Peyer's patch (tissue), 4 donors: ENCODE data around the gene GTF2A1L. TPM values are rescaled to one million over a fixed set of nuclear protein-coding genes. Genes with fewer than 3 reads are reported as not detected.
"Not testable (repeated sequence)": the region's sequence is repeated elsewhere in the genome, so short reads cannot be mapped to it uniquely, and the experiment has no call there.

ENCODE experiments used
- DNase-seq, 3 donors: peaks; one replicate each; pipeline ENCODE4 v3.0.0-alpha.2; 2017 to 2019
- H3K27ac ChIP-seq, 4 donors: fragments of 200-600 bp; sonication (generic); one replicate each; pipeline ENCODE4 v1.5.1; 2016 to 2019
- H3K27me3 ChIP-seq, 2 donors: fragments of 200-600 bp; sonication (generic); one replicate each; pipeline ENCODE4 v1.5.1; 2019
- H3K36me3 ChIP-seq, 3 donors: fragments of 200-600 bp; sonication (generic); one replicate each; pipeline ENCODE4 v1.5.1; 2016 to 2019
- H3K4me1 ChIP-seq, 4 donors: fragments of 200-600 bp; sonication (generic); one replicate each; pipeline ENCODE4 v1.5.1; 2016 to 2019
- H3K4me3 ChIP-seq, 4 donors: fragments of 200-600 bp; sonication (generic); 1 replicate in 3 of 4; 2 replicates in 1 of 4; pipeline ENCODE4 v1.5.1; 2016 to 2019; ENCODE audit warnings: mild to moderate bottlenecking in 1 of 4
- H3K9me3 ChIP-seq, 4 donors: fragments of 200-600 bp; sonication (generic); one replicate each; pipeline ENCODE4 v1.5.1; 2016 to 2019; ENCODE audit warnings: mild to moderate bottlenecking in 1 of 4
- POLR2A ChIP-seq, 2 donors: fragments of 450-650 bp; IDR thresholded peaks; one replicate each; pipeline ENCODE4 v1.5.1; 2017; ENCODE audit warnings: antibody characterized with exemption in 2 of 2, mild to moderate bottlenecking in 2 of 2, moderate library complexity in 2 of 2
- total RNA-seq, 4 donors: library from RNA; depleted of rRNA; stranded (reverse); fragments of >200 nt; gene quantifications; one replicate each; pipeline ENCODE4 v1.1.0, GENCODE V29; 2016
- TF ChIP-seq, protein P1 (sequence below), 6 experiments: fragments of 450-650 bp in 4 of 6; fragments of 200-600 bp in 2 of 6; sonication (generic) in 1 of 6; IDR thresholded peaks; one replicate each; pipeline ENCODE4 v1.5.1; 2017 to 2019; ENCODE audit warnings: antibody characterized with exemption in 6 of 6, mild to moderate bottlenecking in 3 of 6, moderate library complexity in 1 of 6

Gene GTF2A1L
- total RNA-seq, 4 donors from 2014 or later, result 0.94 to 11.6 TPM; not detected in 2

DNA sequence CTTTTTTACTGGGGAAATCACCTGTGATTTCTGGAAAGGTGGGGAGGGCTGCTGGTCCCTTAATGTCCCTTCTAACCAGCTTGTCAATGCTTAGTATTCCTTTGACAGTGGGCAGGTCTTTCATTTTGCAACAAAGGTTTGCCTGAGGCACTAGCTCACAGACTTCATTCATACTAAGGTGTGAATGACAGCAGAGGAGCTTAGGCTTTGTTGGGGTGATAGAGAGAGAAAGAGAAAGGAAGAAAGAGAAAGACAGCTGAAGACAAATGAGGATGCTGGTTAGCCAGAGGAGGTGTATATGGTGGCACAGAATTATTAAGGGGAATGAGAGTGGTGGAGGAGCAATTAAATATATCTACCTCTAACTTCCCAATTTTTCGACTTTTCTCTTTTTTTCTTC, 28.9 kb upstream of the GTF2A1L start:
- no peaks in the 10 kb centered on the region for H3K4me1 ChIP-seq
- no peak overlapping the region for H3K27ac ChIP-seq
- no peaks in the 10 kb centered on the region for H3K9me3 ChIP-seq
- DNase-seq, result no peak
- no peak overlapping the region for H3K4me3 ChIP-seq
- no peaks in the 10 kb centered on the region for H3K36me3 ChIP-seq
- TF ChIP-seq, protein P1, sequence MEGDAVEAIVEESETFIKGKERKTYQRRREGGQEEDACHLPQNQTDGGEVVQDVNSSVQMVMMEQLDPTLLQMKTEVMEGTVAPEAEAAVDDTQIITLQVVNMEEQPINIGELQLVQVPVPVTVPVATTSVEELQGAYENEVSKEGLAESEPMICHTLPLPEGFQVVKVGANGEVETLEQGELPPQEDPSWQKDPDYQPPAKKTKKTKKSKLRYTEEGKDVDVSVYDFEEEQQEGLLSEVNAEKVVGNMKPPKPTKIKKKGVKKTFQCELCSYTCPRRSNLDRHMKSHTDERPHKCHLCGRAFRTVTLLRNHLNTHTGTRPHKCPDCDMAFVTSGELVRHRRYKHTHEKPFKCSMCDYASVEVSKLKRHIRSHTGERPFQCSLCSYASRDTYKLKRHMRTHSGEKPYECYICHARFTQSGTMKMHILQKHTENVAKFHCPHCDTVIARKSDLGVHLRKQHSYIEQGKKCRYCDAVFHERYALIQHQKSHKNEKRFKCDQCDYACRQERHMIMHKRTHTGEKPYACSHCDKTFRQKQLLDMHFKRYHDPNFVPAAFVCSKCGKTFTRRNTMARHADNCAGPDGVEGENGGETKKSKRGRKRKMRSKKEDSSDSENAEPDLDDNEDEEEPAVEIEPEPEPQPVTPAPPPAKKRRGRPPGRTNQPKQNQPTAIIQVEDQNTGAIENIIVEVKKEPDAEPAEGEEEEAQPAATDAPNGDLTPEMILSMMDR (IDR thresholded peaks at IDR 0.05), result no peak
- TF ChIP-seq POLR2A (IDR thresholded peaks at IDR 0.05), result no peak
- H3K27me3 ChIP-seq, result no peaks in the 10 kb centered on the region

DNA sequence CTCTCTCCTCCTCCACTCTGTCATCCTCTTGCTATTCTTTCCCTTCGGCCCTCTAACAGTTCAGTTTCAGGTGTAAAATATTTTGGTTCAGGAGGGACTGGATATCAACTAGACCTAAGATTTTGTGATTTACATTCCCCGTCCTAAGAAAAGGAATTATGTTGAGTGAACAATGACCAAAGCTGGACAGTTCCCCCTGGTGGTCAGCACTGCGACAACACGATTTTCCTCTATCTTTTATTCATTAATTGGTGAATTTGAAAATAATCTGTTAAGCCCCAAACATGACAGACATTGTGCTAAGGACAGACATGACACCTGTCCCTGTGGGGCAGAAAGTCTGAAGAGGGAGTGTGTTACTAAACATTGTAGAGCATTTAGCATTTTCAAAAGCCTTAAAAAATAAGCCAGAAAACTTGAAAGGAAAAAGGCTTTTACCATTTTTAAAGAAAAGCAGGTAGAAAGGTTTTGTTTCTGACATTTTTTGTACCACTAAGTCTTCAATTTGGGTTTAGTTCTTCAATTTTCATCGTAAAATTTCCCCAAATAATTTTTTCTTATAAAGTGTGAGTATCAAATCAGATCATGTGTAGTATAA, 28.4 kb upstream of the GTF2A1L start:
- no peaks in the 10 kb centered on the region for H3K27me3 ChIP-seq
- no peak for DNase-seq
- TF ChIP-seq, protein P1 (IDR thresholded peaks at IDR 0.05), result peak; percentile 24 to 48 (median 41)
- TF ChIP-seq POLR2A (IDR thresholded peaks at IDR 0.05), result no peak
- no peaks in the 10 kb centered on the region for H3K4me1 ChIP-seq
- H3K36me3 ChIP-seq, result no peaks in the 10 kb centered on the region
- no peaks in the 10 kb centered on the region for H3K9me3 ChIP-seq
- H3K4me3 ChIP-seq, result no peak overlapping the region
- no peak overlapping the region for H3K27ac ChIP-seq

DNA sequence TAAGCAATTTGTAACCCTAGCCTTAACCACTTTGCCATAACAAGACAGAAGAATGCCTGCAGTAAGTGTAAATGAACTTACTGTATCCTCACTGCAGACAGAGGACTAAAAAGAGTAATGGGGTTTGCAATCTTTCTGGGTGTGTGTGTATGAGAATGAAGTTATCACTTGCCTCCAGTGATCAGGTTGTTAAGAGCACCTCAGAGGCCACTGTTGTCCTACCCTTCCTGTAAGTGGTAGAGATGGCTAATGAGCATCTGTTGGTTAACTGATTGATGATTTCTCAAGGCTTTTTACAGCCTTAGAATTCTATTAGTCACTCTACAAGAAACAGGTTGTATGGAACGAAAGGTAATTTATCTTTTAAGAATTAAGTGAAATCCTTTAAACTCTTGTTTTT, 27.6 kb upstream of the GTF2A1L start:
- DNase-seq, result no peak
- no peaks in the 10 kb centered on the region for H3K27me3 ChIP-seq
- TF ChIP-seq POLR2A (IDR thresholded peaks at IDR 0.05), result no peak
- TF ChIP-seq, protein P1 (IDR thresholded peaks at IDR 0.05), result no peak
- no peak overlapping the region for H3K4me3 ChIP-seq
- no peaks in the 10 kb centered on the region for H3K9me3 ChIP-seq
- H3K36me3 ChIP-seq, result no peaks in the 10 kb centered on the region
- no peak overlapping the region for H3K27ac ChIP-seq
- H3K4me1 ChIP-seq, result no peaks in the 10 kb centered on the region

DNA sequence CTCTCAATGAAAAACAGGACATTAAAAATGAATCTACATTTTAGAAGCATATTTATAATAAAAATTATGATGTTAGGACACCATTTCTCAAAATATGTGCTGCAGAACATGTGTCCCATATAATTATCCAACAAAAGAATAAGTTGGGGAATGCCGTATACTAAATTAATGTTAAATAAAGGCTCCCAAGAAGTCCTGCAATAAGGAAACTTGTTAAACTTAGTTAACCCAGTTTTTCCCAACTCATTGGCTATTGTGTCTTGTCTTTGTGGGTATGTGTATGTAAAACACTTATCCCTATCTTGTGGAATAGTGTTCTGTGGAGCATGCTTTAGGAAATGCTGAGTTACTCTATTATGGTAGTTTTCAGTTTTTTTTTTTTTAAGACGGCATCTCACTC, 25.6 kb upstream of the GTF2A1L start:
- DNase-seq, result no peak
- TF ChIP-seq, protein P1 (IDR thresholded peaks at IDR 0.05), result no peak
- no peak for TF ChIP-seq POLR2A (IDR thresholded peaks at IDR 0.05)

DNA sequence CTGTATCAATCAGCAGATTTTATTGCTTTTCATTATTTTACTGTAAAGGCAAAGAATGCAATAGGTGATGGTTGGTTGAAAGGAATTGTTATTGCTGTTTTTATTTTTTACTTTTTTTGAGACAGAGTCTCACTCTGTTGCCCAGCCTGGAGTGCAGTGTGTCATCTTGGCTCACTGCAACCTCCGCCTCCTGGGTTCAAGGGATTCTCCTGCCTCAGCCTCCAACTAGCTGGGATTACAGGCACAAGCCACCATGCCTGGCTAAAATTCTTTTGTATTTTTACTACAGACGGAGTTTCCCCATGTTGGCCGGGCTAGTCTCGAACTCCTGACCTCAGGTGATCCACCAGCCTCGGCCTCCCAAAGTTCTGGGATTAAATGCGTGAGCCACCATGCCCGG, 20.9 kb upstream of the GTF2A1L start:
- not testable (repeated sequence) for H3K27me3 ChIP-seq, H3K36me3 ChIP-seq, H3K4me1 ChIP-seq, DNase-seq, H3K9me3 ChIP-seq, H3K4me3 ChIP-seq, H3K27ac ChIP-seq

More for the DNA sequence above, 25.6 kb upstream of the GTF2A1L start:
- Histone ChIP-seq H3K4me1 (no peaks in the 10 kb centered on the region), H3K27me3 (no peaks in the 10 kb centered on the region), H3K27ac (no peak overlapping the region), H3K9me3 (no peaks in the 10 kb centered on the region), H3K36me3 (peaks cover 0 to under 1% (median 0%) of the 10 kb centered on the region in 3 donors), H3K4me3 (no peak overlapping the region)

DNA sequence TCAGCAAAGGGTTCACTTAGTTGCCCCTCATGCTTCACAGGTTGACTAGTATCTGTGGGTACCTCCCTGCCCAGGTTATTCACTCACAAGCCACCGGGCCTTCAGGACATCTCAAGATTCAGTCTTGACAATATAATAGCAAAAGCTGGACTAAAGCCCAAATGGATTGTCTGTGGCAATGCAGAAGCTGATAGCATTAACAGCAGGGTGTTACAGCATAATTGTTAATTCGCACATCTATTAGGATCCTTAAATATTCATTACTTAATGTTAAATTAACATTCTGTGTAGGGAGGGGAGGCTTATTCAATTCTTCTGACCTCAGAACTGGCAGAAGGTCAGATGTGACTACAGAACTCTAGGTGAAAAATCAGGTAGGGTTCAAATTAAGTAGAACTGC, 20.2 kb upstream of the GTF2A1L start:
- DNase-seq, result no peak
- no peaks in the 10 kb centered on the region for H3K9me3 ChIP-seq

More for the DNA sequence above, 20.2 kb upstream of the GTF2A1L start:
- Histone ChIP-seq H3K27ac (no peak overlapping the region), H3K4me3 (no peak overlapping the region), H3K36me3 (peaks cover 0 to 4% (median 0%) of the 10 kb centered on the region in 3 donors), H3K4me1 (no peaks in the 10 kb centered on the region), H3K27me3 (no peaks in the 10 kb centered on the region)
- TF ChIP-seq, protein P1 (IDR thresholded peaks at IDR 0.05), result no peak
- no peak for TF ChIP-seq POLR2A (IDR thresholded peaks at IDR 0.05)
